CD14-positive monocyte (primary cell): ENCODE measurements around the gene CHST15. TPM values are rescaled to one million over a fixed set of nuclear protein-coding genes. Genes with fewer than 3 reads are reported as not detected.
"Not testable (repeated sequence)": the region's sequence is repeated elsewhere in the genome, so short reads cannot be mapped to it uniquely, and the experiment has no call there.

Source experiments
- DNase-seq, 3 donors: peaks; one replicate each; pipeline ENCODE4 v3.0.0-alpha.2; 2011 to 2022
- H2AFZ ChIP-seq: 2 replicates; pipeline ENCODE4 v1.6.0; 2012; ENCODE audit warnings: mild to moderate bottlenecking, low read depth, low read length, inconsistent platforms; ENCODE audit not compliant: insufficient read depth, poor library complexity, severe bottlenecking
- H3K27ac ChIP-seq, 2 donors: 1 replicate in 1 of 2; 2 replicates in 1 of 2; pipeline ENCODE4 v1.5.1; 2012 to 2013; ENCODE audit warnings: low read length in 2 of 2, control low read depth in 1 of 2, inconsistent platforms in 1 of 2, low read depth in 1 of 2, mild to moderate bottlenecking in 1 of 2
- H3K27me3 ChIP-seq, 2 donors: one replicate each; pipeline versions ENCODE4 v1.6.0 to v1.6.1; 2011 to 2013; ENCODE audit warnings: low read length in 2 of 2; ENCODE audit not compliant: control insufficient read depth in 2 of 2, insufficient read depth in 2 of 2
- H3K36me3 ChIP-seq, 2 donors: replicated peaks in 1 of 2; 1 replicate in 1 of 2; 2 replicates in 1 of 2; pipeline versions ENCODE4 v1.5.1 to v1.6.1; 2012 to 2013; ENCODE audit warnings: low read length in 2 of 2, control low read depth in 1 of 2, inconsistent platforms in 1 of 2, mild to moderate bottlenecking in 1 of 2; ENCODE audit not compliant: insufficient read depth in 2 of 2, control insufficient read depth in 1 of 2
- H3K4me1 ChIP-seq, 2 donors: 1 replicate in 1 of 2; 2 replicates in 1 of 2; pipeline versions ENCODE4 v1.5.1 to v1.6.1; 2012 to 2013; ENCODE audit warnings: low read length in 2 of 2, control low read depth in 1 of 2, inconsistent platforms in 1 of 2, mild to moderate bottlenecking in 1 of 2, moderate library complexity in 1 of 2; ENCODE audit not compliant: insufficient read depth in 2 of 2, control insufficient read depth in 1 of 2
- H3K4me2 ChIP-seq: replicated peaks from 2 replicates; pipeline ENCODE3; 2012; ENCODE audit warnings: low read length, moderate library complexity, mild to moderate bottlenecking; ENCODE audit not compliant: poor library complexity, severe bottlenecking; ENCODE audit errors: extremely low read depth
- H3K4me3 ChIP-seq, 3 experiments: fragments of 200-600 bp in 1 of 3; sonication (generic) in 1 of 3; replicated peaks in 1 of 3; 1 replicate in 2 of 3; 2 replicates in 1 of 3; pipeline ENCODE4 v1.5.1; 2011 to 2013; ENCODE audit warnings: low read length in 3 of 3, mild to moderate bottlenecking in 3 of 3, control low read depth in 2 of 3, low read depth in 2 of 3, inconsistent platforms in 1 of 3, moderate library complexity in 1 of 3
- H3K79me2 ChIP-seq: 2 replicates; pipeline ENCODE4 v1.6.0; 2012; ENCODE audit warnings: mild to moderate bottlenecking, control low read depth, inconsistent platforms, low read length, moderate library complexity; ENCODE audit not compliant: insufficient read depth
- H3K9ac ChIP-seq: 2 replicates; pipeline ENCODE4 v1.6.0; 2017; ENCODE audit warnings: low read length, mild to moderate bottlenecking; ENCODE audit not compliant: insufficient read depth, poor library complexity, severe bottlenecking
- H3K9me3 ChIP-seq, 2 donors: replicated peaks in 1 of 2; 1 replicate in 1 of 2; 2 replicates in 1 of 2; pipeline versions ENCODE4 v1.5.1 to v1.6.1; 2012 to 2013; ENCODE audit warnings: low read length in 2 of 2, control low read depth in 1 of 2; ENCODE audit not compliant: control insufficient read depth in 1 of 2, insufficient read depth in 1 of 2
- H4K20me1 ChIP-seq: 2 replicates; pipeline ENCODE4 v1.6.0; 2012; ENCODE audit warnings: mild to moderate bottlenecking, low read length, control low read depth, moderate library complexity; ENCODE audit not compliant: insufficient read depth
- H3K27ac Mint-ChIP-seq, 7 donors: one replicate each; pipeline ENCODE4 v1.8.0; 2020; ENCODE audit warnings: mild to moderate bottlenecking in 7 of 7, mixed read lengths in 7 of 7, moderate library complexity in 6 of 7, inconsistent platforms in 2 of 7
- H3K27me3 Mint-ChIP-seq, 3 donors: one replicate each; pipeline ENCODE4 v1.8.0; 2021 to 2022; ENCODE audit warnings: low read depth in 3 of 3, mild to moderate bottlenecking in 3 of 3, mixed read lengths in 3 of 3, moderate library complexity in 3 of 3, inconsistent platforms in 1 of 3
- H3K36me3 Mint-ChIP-seq, 2 donors: one replicate each; pipeline ENCODE4 v1.8.0; 2020; ENCODE audit warnings: mixed read lengths in 2 of 2, inconsistent platforms in 1 of 2, mild to moderate bottlenecking in 1 of 2
- H3K4me1 Mint-ChIP-seq: one replicate; pipeline ENCODE4 v1.8.0; 2020; ENCODE audit warnings: mild to moderate bottlenecking, mixed read lengths
- H3K4me3 Mint-ChIP-seq, 2 donors: one replicate each; pipeline ENCODE4 v1.8.0; 2020; ENCODE audit warnings: mild to moderate bottlenecking in 2 of 2, mixed read lengths in 2 of 2, moderate library complexity in 1 of 2
- H3K9me3 Mint-ChIP-seq, 7 donors: one replicate each; pipeline ENCODE4 v1.8.0; 2020 to 2022; ENCODE audit warnings: mixed read lengths in 7 of 7, mild to moderate bottlenecking in 6 of 7, moderate library complexity in 6 of 7, inconsistent platforms in 2 of 7
- WGBS: methylation state at CpG from one replicate; pipeline ENCODE4 v1.1.5; 2013; ENCODE audit warnings: missing lambda C conversion rate; ENCODE audit not compliant: insufficient coverage; 5-methylcytosine and 5-hydroxymethylcytosine counted together
- intact Hi-C, 2 donors: fragments of 100-400 bp; cut with micrococcal nuclease; formaldehyde crosslinking; loops; one replicate each; pipeline versions ENCODE4 v1.15.0 to v1.15.1; 2023
- polyA plus RNA-seq, 3 donors: library from polyadenylated mRNA; depleted of rRNA in 1 of 3; unstranded in 2 of 3; stranded (reverse) in 1 of 3; fragments of 300-500 nt in 2 of 3; fragments of >200 nt in 1 of 3; fragmentation: Illumina TruSeq in 2 of 3; gene quantifications; 1 replicate in 2 of 3; 2 replicates in 1 of 3; pipeline ENCODE4 v1.2.3, GENCODE V29; 2012 to 2021
- TF ChIP-seq, protein P1 (sequence below): fragments of 200-600 bp; IDR thresholded peaks from one replicate; pipeline ENCODE4 v1.8.0; 2022; ENCODE audit warnings: antibody characterized with exemption, mild to moderate bottlenecking

CHST15 gene
- polyA plus RNA-seq, 3 donors = 54.4 to 106 (median 87.5) TPM

DNA sequence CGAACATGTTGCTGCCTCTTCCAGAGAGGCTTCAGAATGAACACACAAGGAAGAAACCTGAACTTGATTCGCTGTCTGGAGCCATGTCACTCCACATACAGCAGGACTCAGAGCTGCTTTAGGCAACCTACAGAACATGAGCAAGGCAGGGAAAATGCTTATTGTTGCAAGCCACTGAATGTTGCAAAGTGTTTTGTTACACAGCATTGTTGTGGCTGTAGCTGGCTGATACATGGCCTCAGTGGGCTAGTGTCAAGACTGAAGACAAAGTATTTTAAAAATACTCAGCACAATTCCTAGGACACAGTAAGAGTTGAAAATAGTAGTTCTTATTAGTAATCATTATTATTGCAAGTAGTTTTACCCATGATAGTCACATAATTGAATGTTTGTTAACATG, 3.1 kb upstream of the CHST15 start:
- H3K27me3 Mint-ChIP-seq = peaks cover 11 to 28% (median 21%) of the 10 kb centered on the region in 3 donors
- 100% methylated on average over 2 of the region's 2 CpGs for WGBS
- peak overlapping the region in 1 of 2 donors; percentile 90 for H3K4me3 Mint-ChIP-seq

DNA sequence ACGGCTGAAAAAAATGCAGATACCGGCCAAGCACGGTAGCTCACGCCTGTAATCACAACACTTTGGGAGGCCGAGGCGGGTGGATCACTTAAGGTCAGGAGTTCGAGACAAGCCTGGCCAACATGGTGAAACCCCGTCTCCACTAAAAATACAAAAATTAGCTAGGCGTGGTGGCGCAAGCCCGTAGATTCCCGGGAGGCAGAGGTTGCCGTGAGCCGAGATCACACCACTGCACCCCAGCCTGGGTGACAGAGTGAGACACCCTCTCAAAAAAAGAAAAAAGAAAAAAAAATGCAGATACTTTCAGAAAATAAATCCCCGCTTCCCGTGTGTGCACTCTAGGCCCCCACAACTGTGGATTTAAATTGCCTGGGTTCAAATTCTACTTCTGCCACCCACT, 2.4 kb upstream of the CHST15 start:
- H3K4me3 ChIP-seq, H2AFZ ChIP-seq, H3K9ac ChIP-seq, H3K27ac ChIP-seq, H3K36me3 ChIP-seq: not testable (repeated sequence)
- peak in 1 of 3 donors; percentile 39 for DNase-seq
- Histone ChIP-seq H3K27me3 (peaks cover 0 to 16% of the 10 kb centered on the region in 2 donors), H4K20me1 (peaks cover 14% of the 10 kb centered on the region), H3K79me2 (peaks cover 27% of the 10 kb centered on the region), H3K9me3 (peaks cover 6 to 14% of the 10 kb centered on the region in 2 donors), H3K4me2 (peak overlapping the region; percentile 98), H3K4me1 (peaks cover 29 to 39% of the 10 kb centered on the region in 2 donors)
- peaks cover 24% of the 10 kb centered on the region in 2 donors for H3K36me3 Mint-ChIP-seq
- H3K27ac Mint-ChIP-seq = peak overlapping the region in 1 of 7 donors; percentile 40
- peaks cover 2 to 26% (median 16%) of the 10 kb centered on the region in 7 donors for H3K9me3 Mint-ChIP-seq
- 100% methylated on average over 2 of the region's 16 CpGs for WGBS
- H3K4me3 Mint-ChIP-seq = peak overlapping the region in 1 of 2 donors; percentile 90
- H3K27me3 Mint-ChIP-seq = peaks cover 14 to 27% (median 25%) of the 10 kb centered on the region in 3 donors
- H3K4me1 Mint-ChIP-seq = peaks cover 36% of the 10 kb centered on the region
- intact Hi-C loops = loop anchor here in 1 of 2 donors (2.0 to 10.0 kb wide), 2 partner anchors 55 to 169 kb away; no protein-coding TSS in a partner anchor

More for the DNA sequence above, 3.1 kb upstream of the CHST15 start:
- H3K27ac Mint-ChIP-seq = no peak overlapping the region
- no peak overlapping the region for H3K4me2 ChIP-seq
- H3K4me3 ChIP-seq = no peak overlapping the region
- peaks cover 5 to 26% (median 21%) of the 10 kb centered on the region in 7 donors for H3K9me3 Mint-ChIP-seq
- no peak overlapping the region for H3K27ac ChIP-seq
- H3K4me1 Mint-ChIP-seq = peaks cover 31% of the 10 kb centered on the region
- intact Hi-C loops = loop anchor here in 1 of 2 donors (10.0 kb wide), 1 partner anchor 168 kb away; no protein-coding TSS in a partner anchor
- peaks cover 6 to 18% of the 10 kb centered on the region in 2 donors for H3K9me3 ChIP-seq
- no peaks in the 10 kb centered on the region for H3K36me3 ChIP-seq
- H2AFZ ChIP-seq = no peak overlapping the region
- H3K27me3 ChIP-seq = peaks cover 0 to 13% of the 10 kb centered on the region in 2 donors
- peaks cover 22 to 23% of the 10 kb centered on the region in 2 donors for H3K36me3 Mint-ChIP-seq
- DNase-seq = no peak
- H3K9ac ChIP-seq = no peak overlapping the region
- TF ChIP-seq, protein P1, sequence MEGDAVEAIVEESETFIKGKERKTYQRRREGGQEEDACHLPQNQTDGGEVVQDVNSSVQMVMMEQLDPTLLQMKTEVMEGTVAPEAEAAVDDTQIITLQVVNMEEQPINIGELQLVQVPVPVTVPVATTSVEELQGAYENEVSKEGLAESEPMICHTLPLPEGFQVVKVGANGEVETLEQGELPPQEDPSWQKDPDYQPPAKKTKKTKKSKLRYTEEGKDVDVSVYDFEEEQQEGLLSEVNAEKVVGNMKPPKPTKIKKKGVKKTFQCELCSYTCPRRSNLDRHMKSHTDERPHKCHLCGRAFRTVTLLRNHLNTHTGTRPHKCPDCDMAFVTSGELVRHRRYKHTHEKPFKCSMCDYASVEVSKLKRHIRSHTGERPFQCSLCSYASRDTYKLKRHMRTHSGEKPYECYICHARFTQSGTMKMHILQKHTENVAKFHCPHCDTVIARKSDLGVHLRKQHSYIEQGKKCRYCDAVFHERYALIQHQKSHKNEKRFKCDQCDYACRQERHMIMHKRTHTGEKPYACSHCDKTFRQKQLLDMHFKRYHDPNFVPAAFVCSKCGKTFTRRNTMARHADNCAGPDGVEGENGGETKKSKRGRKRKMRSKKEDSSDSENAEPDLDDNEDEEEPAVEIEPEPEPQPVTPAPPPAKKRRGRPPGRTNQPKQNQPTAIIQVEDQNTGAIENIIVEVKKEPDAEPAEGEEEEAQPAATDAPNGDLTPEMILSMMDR = no peak
- peaks cover 20% of the 10 kb centered on the region for H3K79me2 ChIP-seq
- H4K20me1 ChIP-seq = peaks cover 7% of the 10 kb centered on the region
- peaks cover 22 to 33% of the 10 kb centered on the region in 2 donors for H3K4me1 ChIP-seq
